ENCODE data around the gene C13orf46.
A peak's percentile ranks its signal among the peaks of the same experiment; 100 is the strongest.

Gene C13orf46

GRCh38 chr13:113905018-113905417 lies 68.9 kb downstream of the C13orf46 start:
- no peak for DNase-seq (ENCODE audit: low read depth)
- TF ChIP-seq CTCF (IDR thresholded peaks at IDR 0.05; ENCODE audit: insufficient read depth, low read depth, low read length, missing control alignments), result no peak
- H3K4me3 ChIP-seq (ENCODE audit: low read length), result no peak overlapping the region

GRCh38 chr13:113904411-113904810 lies 69.5 kb downstream of the C13orf46 start:
- peak; percentile 49 for TF ChIP-seq CTCF (IDR thresholded peaks at IDR 0.05; ENCODE audit: insufficient read depth, low read depth, low read length, missing control alignments)
- H3K4me3 ChIP-seq (ENCODE audit: low read length), result no peak overlapping the region
- DNase-seq (ENCODE audit: low read depth), result peak; percentile 61

GRCh38 chr13:113903912-113904311 lies 70.0 kb downstream of the C13orf46 start:
- no peak for TF ChIP-seq CTCF (IDR thresholded peaks at IDR 0.05; ENCODE audit: insufficient read depth, low read depth, low read length, missing control alignments)

More at GRCh38 chr13:113903912-113904311, 70.0 kb downstream of the C13orf46 start:
- no peak for DNase-seq (ENCODE audit: low read depth)
- no peak overlapping the region for H3K4me3 ChIP-seq (ENCODE audit: low read length)

Data from epithelial cell of esophagus (primary cell).